Measurements from ENCODE around the gene INSM1. TPM values are rescaled to one million over a fixed set of nuclear protein-coding genes. Genes with fewer than 3 reads are reported as not detected.

The INSM1 gene
- polyA plus RNA-seq, 1 experiment = not detected

DNA sequence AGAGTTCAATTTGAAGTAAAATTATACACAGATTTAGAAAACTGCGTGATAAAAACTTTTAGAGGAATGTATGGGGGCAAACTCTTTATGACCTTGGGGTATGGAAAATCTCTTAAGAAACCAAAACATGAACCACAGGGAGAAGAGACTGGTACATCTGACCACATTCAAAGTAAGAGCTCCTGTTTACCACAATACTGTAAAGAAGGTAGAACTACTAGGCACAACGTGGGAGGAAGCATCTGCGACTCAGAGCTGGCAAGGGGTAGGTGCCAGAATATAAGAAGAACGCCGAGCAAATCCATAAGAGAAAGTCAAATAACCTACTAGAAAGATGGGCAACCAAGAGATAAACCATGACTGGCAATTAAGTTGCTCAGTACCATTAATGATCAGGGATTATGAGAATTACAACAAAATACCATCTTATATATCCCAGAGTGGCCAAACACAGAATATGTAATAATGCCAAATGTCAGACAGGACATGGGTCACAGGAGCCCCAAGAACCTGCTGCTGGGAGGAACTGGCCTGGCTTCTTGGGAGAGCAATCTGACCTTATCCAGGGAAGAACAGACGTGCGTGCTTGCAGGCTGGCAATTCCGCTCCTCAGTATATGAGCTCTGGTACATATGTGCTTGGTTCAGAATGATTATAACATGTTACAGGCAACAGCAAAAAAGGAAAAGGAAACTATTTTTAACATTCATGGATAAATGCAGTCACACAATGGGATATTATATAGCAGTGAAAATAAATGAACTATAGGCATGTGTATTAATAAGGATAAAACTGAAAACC lies 50.2 kb downstream of the INSM1 start:
- TF ChIP-seq, protein P1, sequence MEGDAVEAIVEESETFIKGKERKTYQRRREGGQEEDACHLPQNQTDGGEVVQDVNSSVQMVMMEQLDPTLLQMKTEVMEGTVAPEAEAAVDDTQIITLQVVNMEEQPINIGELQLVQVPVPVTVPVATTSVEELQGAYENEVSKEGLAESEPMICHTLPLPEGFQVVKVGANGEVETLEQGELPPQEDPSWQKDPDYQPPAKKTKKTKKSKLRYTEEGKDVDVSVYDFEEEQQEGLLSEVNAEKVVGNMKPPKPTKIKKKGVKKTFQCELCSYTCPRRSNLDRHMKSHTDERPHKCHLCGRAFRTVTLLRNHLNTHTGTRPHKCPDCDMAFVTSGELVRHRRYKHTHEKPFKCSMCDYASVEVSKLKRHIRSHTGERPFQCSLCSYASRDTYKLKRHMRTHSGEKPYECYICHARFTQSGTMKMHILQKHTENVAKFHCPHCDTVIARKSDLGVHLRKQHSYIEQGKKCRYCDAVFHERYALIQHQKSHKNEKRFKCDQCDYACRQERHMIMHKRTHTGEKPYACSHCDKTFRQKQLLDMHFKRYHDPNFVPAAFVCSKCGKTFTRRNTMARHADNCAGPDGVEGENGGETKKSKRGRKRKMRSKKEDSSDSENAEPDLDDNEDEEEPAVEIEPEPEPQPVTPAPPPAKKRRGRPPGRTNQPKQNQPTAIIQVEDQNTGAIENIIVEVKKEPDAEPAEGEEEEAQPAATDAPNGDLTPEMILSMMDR (IDR thresholded peaks at IDR 0.05; ENCODE audit: insufficient read depth, low read depth, low read length) = no peak
- CTCF ChIA-PET = interaction anchor here (1.7 kb wide), 1 partner anchor 9 kb away, joined by 4 read pairs; no protein-coding TSS in a partner anchor

More for the DNA sequence above, 50.2 kb downstream of the INSM1 start:
- POLR2A ChIA-PET = no interaction called here
- Histone ChIP-seq H3K4me3 (ENCODE audit: low read depth, low read length) (no peak overlapping the region), H3K36me3 (ENCODE audit: control insufficient read depth, insufficient read depth, low read length) (no peaks in the 10 kb centered on the region), H3K27me3 (ENCODE audit: control insufficient read depth, insufficient read depth, low read length) (no peaks in the 10 kb centered on the region)
- DNase-seq (ENCODE audit: low read depth) = no peak

Data from BJ (cell line).